ENCODE data around the gene ANKRD12. TPM values are rescaled to one million over a fixed set of nuclear protein-coding genes. Genes with fewer than 3 reads are reported as not detected.
"Not testable (repeated sequence)": the region's sequence is repeated elsewhere in the genome, so short reads cannot be mapped to it uniquely, and the experiment has no call there.

The ANKRD12 gene
- total RNA-seq, 1 experiment from 2014 or later: 19.1 TPM

GRCh38 chr18:9088252-9088651 is 48.3 kb upstream of the ANKRD12 start:
- Histone ChIP-seq H3K27ac (ENCODE audit: low read length) (no peak overlapping the region), H3K9me3 (ENCODE audit: low read length) (no peaks in the 10 kb centered on the region), H3K4me2 (ENCODE audit: low read length) (no peak overlapping the region), H3K4me3 (ENCODE audit: low read length) (no peak overlapping the region), H3K4me1 (ENCODE audit: insufficient read depth, low read length) (peaks cover 3% of the 10 kb centered on the region; the same call in 1 of the 2 replicates), H3K9ac (ENCODE audit: low read length) (no peak overlapping the region), H3K36me3 (ENCODE audit: low read depth, low read length) (no peaks in the 10 kb centered on the region), H3K27me3 (ENCODE audit: low read length) (no peaks in the 10 kb centered on the region), H2AFZ (ENCODE audit: low read length) (no peak overlapping the region), H3F3A (ENCODE audit: low read length, unreplicated experiment) (no peaks in the 10 kb centered on the region), H3K79me2 (ENCODE audit: low read length) (no peaks in the 10 kb centered on the region), H4K20me1 (ENCODE audit: low read length) (no peaks in the 10 kb centered on the region), H3K9me2 (replicated peaks; ENCODE audit: low read length) (no peaks in the 10 kb centered on the region)
- intact Hi-C loops (cut with micrococcal nuclease): no loop called here
- ATAC-seq (no peak), DNase-seq (no peak)
- POLR2A ChIA-PET (ENCODE audit: unreplicated experiment): no interaction called here
- CTCF ChIA-PET: no interaction called here
- TF ChIP-seq CTCF (conservative IDR thresholded peaks at IDR 0.05; ENCODE audit: low read depth, low read length): no peak
- TF ChIP-seq EZH2 (IDR thresholded peaks at IDR 0.05; ENCODE audit: low read length, unreplicated experiment): no peak
- TF ChIP-seq EZH2phosphoT487 (IDR thresholded peaks at IDR 0.05; ENCODE audit: borderline replicate concordance, low read length): no peak
- no TSS peak for BruUV-seq (replicated peaks)

- H3K9ac ChIP-seq (ENCODE audit: low read length); POLR2A ChIA-PET (ENCODE audit: unreplicated experiment); H3K4me2 ChIP-seq (ENCODE audit: low read length); H3K36me3 ChIP-seq (ENCODE audit: low read depth, low read length); H4K20me1 ChIP-seq (ENCODE audit: low read length); intact Hi-C loops (cut with micrococcal nuclease); H3K27me3 ChIP-seq (ENCODE audit: low read length); H3K9me3 ChIP-seq (ENCODE audit: low read length); BruUV-seq (replicated peaks); H3K4me1 ChIP-seq (ENCODE audit: insufficient read depth, low read length); H3K79me2 ChIP-seq (ENCODE audit: low read length); H3K9me2 ChIP-seq (replicated peaks; ENCODE audit: low read length); H3K4me3 ChIP-seq (ENCODE audit: low read length); H3F3A ChIP-seq (ENCODE audit: low read length, unreplicated experiment); ATAC-seq; DNase-seq; H3K27ac ChIP-seq (ENCODE audit: low read length); H2AFZ ChIP-seq (ENCODE audit: low read length): not testable (repeated sequence)
- CTCF ChIA-PET: interaction anchor here (0.6 kb wide), 1 partner anchor 33 kb away, joined by 5 read pairs; no protein-coding TSS in a partner anchor
Observed at GRCh38 chr18:9088727-9089126, 47.9 kb upstream of the ANKRD12 start.

- TF ChIP-seq EZH2phosphoT487 (IDR thresholded peaks at IDR 0.05; ENCODE audit: borderline replicate concordance, low read length): no peak
- TF ChIP-seq EZH2 (IDR thresholded peaks at IDR 0.05; ENCODE audit: low read length, unreplicated experiment): no peak
- no peak for ATAC-seq
- ChIA-PET POLR2A (ENCODE audit: unreplicated experiment) (no interaction called here), CTCF (no interaction called here)
- H3K27me3 ChIP-seq (ENCODE audit: low read length): no peaks in the 10 kb centered on the region
- no peaks in the 10 kb centered on the region for H3K9me2 ChIP-seq (replicated peaks; ENCODE audit: low read length)
- intact Hi-C loops (cut with micrococcal nuclease): no loop called here
- H3K36me3 ChIP-seq (ENCODE audit: low read depth, low read length): no peaks in the 10 kb centered on the region
- BruUV-seq (replicated peaks): no TSS peak
- no peak overlapping the region for H3K4me2 ChIP-seq (ENCODE audit: low read length)
- peaks cover 23% of the 10 kb centered on the region for H3K4me1 ChIP-seq (ENCODE audit: insufficient read depth, low read length)
- H3K9me3 ChIP-seq (ENCODE audit: low read length): no peaks in the 10 kb centered on the region
- no peaks in the 10 kb centered on the region for H3K79me2 ChIP-seq (ENCODE audit: low read length)
- H4K20me1 ChIP-seq (ENCODE audit: low read length): no peaks in the 10 kb centered on the region
- no peak overlapping the region for H2AFZ ChIP-seq (ENCODE audit: low read length)
- DNase-seq: no peak
- H3K4me3 ChIP-seq (ENCODE audit: low read length): no peak overlapping the region
- H3K27ac ChIP-seq (ENCODE audit: low read length): no peak overlapping the region
- no peak overlapping the region for H3K9ac ChIP-seq (ENCODE audit: low read length)
- no peaks in the 10 kb centered on the region for H3F3A ChIP-seq (ENCODE audit: low read length, unreplicated experiment)
Observed at GRCh38 chr18:9090578-9090977, 46.0 kb upstream of the ANKRD12 start.

- Histone ChIP-seq H3K27ac (ENCODE audit: low read length) (no peak overlapping the region), H2AFZ (ENCODE audit: low read length) (no peak overlapping the region), H3K36me3 (ENCODE audit: low read depth, low read length) (no peaks in the 10 kb centered on the region), H3K4me3 (ENCODE audit: low read length) (no peak overlapping the region), H3K27me3 (ENCODE audit: low read length) (no peaks in the 10 kb centered on the region), H3F3A (ENCODE audit: low read length, unreplicated experiment) (no peaks in the 10 kb centered on the region), H3K79me2 (ENCODE audit: low read length) (no peaks in the 10 kb centered on the region), H3K4me2 (ENCODE audit: low read length) (no peak overlapping the region), H3K4me1 (ENCODE audit: insufficient read depth, low read length) (peaks cover 27% of the 10 kb centered on the region), H4K20me1 (ENCODE audit: low read length) (no peaks in the 10 kb centered on the region), H3K9me3 (ENCODE audit: low read length) (no peaks in the 10 kb centered on the region), H3K9me2 (replicated peaks; ENCODE audit: low read length) (no peaks in the 10 kb centered on the region), H3K9ac (ENCODE audit: low read length) (no peak overlapping the region)
- intact Hi-C loops (cut with micrococcal nuclease): no loop called here
- TF ChIP-seq EZH2phosphoT487 (IDR thresholded peaks at IDR 0.05; ENCODE audit: borderline replicate concordance, low read length): no peak
- no peak for TF ChIP-seq CTCF (conservative IDR thresholded peaks at IDR 0.05; ENCODE audit: low read depth, low read length)
- no peak for TF ChIP-seq EZH2 (IDR thresholded peaks at IDR 0.05; ENCODE audit: low read length, unreplicated experiment)
- BruUV-seq (replicated peaks): no TSS peak
- ATAC-seq: no peak
- no peak for DNase-seq
- CTCF ChIA-PET: no interaction called here
- POLR2A ChIA-PET (ENCODE audit: unreplicated experiment): no interaction called here
Observed at GRCh38 chr18:9091066-9091476, 45.5 kb upstream of the ANKRD12 start.
